ENCODE data around the gene RNF169. TPM values are rescaled to one million over a fixed set of nuclear protein-coding genes. Genes with fewer than 3 reads are reported as not detected.

The RNF169 gene
- total RNA-seq, 2 experiments from 2014 or later = 11.9 to 12.3 TPM

- POLR2A ChIA-PET = no interaction called here
- CTCF ChIA-PET = interaction anchor here (1.3 to 7.1 kb wide), 2 partner anchors 22 to 39 kb away, joined by 3 to 65 read pairs; no protein-coding TSS in a partner anchor
Measured at GRCh38 chr11:74723511-74723910, 25.1 kb upstream of the RNF169 start.

GRCh38 chr11:74725701-74726100 is 22.9 kb upstream of the RNF169 start:
- ChIA-PET POLR2A (no interaction called here), CTCF (interaction anchor here (0.9 to 7.1 kb wide), 8 partner anchors 11 to 45 kb away, joined by 3 to 65 read pairs (median 4); no protein-coding TSS in a partner anchor)

GRCh38 chr11:74726547-74727182 is 22.0 kb upstream of the RNF169 start:
- ChIA-PET POLR2A (no interaction called here), CTCF (interaction anchor here (1.0 to 7.1 kb wide), 11 partner anchors 8 to 298 kb away, joined by 3 to 65 read pairs (median 3); no protein-coding TSS in a partner anchor)

- ChIA-PET CTCF (interaction anchor here (0.5 to 7.1 kb wide), 2 partner anchors 27 to 129 kb away, joined by 3 to 65 read pairs; no protein-coding TSS in a partner anchor), POLR2A (no interaction called here)
Measured at GRCh38 chr11:74729397-74729796, 19.3 kb upstream of the RNF169 start.

GRCh38 chr11:74730571-74731260 is 17.9 kb upstream of the RNF169 start:
- POLR2A ChIA-PET = no interaction called here
- CTCF ChIA-PET = no interaction called here

GRCh38 chr11:74731301-74732094 is 17.2 kb upstream of the RNF169 start, which contains the start of gene CHRDL2:
CHRDL2 (minus strand) TSS chr11:74731426; CDS start chr11:74730888, 538 bp downstream.
- ChIA-PET POLR2A (no interaction called here), CTCF (interaction anchor here (1.0 kb wide), 1 partner anchor 8 kb away, joined by 4 read pairs; no protein-coding TSS in a partner anchor)

GRCh38 chr11:74734559-74734925 is 14.1 kb upstream of the RNF169 start:
- POLR2A ChIA-PET = no interaction called here
- CTCF ChIA-PET = interaction anchor here (0.7 kb wide), 1 partner anchor 8 kb away, joined by 3 read pairs; no protein-coding TSS in a partner anchor

GRCh38 chr11:74735365-74735928 is 13.2 kb upstream of the RNF169 start:
- CTCF ChIA-PET = interaction anchor here (0.7 kb wide), 1 partner anchor 9 kb away, joined by 3 read pairs; no protein-coding TSS in a partner anchor
- POLR2A ChIA-PET = no interaction called here

GRCh38 chr11:74736031-74736430 is 12.6 kb upstream of the RNF169 start:
- CTCF ChIA-PET = no interaction called here
- POLR2A ChIA-PET = no interaction called here

- CTCF ChIA-PET = interaction anchor here (0.7 to 2.1 kb wide), 9 partner anchors 8 to 81 kb away, joined by 3 to 11 read pairs (median 5); partner anchors contain the start of genes CHRDL2 and RNF169
- POLR2A ChIA-PET = interaction anchor here (0.9 kb wide), 1 partner anchor 9 kb away, joined by 3 read pairs; the partner anchor contains the start of gene RNF169
Measured at GRCh38 chr11:74739546-74740270, 8.9 kb upstream of the RNF169 start.

- POLR2A ChIA-PET = no interaction called here
- CTCF ChIA-PET = interaction anchor here (0.6 kb wide), 1 partner anchor 388 kb away, joined by 4 read pairs; no protein-coding TSS in a partner anchor
Measured at GRCh38 chr11:74742070-74742469, 6.6 kb upstream of the RNF169 start.

- POLR2A ChIA-PET = no interaction called here
- CTCF ChIA-PET = no interaction called here
Measured at GRCh38 chr11:74743640-74744039, 5.0 kb upstream of the RNF169 start.

GRCh38 chr11:74744277-74744676 is 4.4 kb upstream of the RNF169 start:
- POLR2A ChIA-PET = no interaction called here
- CTCF ChIA-PET = interaction anchor here (0.7 to 1.2 kb wide), 2 partner anchors 17 to 43 kb away, joined by 3 read pairs; no protein-coding TSS in a partner anchor

GRCh38 chr11:74746868-74747267 is 1.8 kb upstream of the RNF169 start:
- ChIA-PET POLR2A (no interaction called here), CTCF (no interaction called here)

GRCh38 chr11:74749127-74749964 is 697 bp downstream of the RNF169 start:
- POLR2A ChIA-PET = interaction anchor here (0.6 to 1.0 kb wide), 3 partner anchors 12 to 210 kb away, joined by 5 to 8 read pairs (median 7); no protein-coding TSS in a partner anchor
- CTCF ChIA-PET = interaction anchor here (0.8 to 2.9 kb wide), 5 partner anchors 9 to 178 kb away, joined by 3 to 9 read pairs (median 4); no protein-coding TSS in a partner anchor

GRCh38 chr11:74749965-74750296 is 1.3 kb downstream of the RNF169 start:
- ChIA-PET CTCF (interaction anchor here (0.8 to 2.9 kb wide), 3 partner anchors 10 to 48 kb away, joined by 3 to 9 read pairs (median 3); no protein-coding TSS in a partner anchor), POLR2A (interaction anchor here (0.9 kb wide), 2 partner anchors 19 to 200 kb away, joined by 6 to 8 read pairs; partner anchors contain the start of gene SPCS2)

- CTCF ChIA-PET = interaction anchor here (1.0 to 2.9 kb wide), 2 partner anchors 11 to 48 kb away, joined by 3 to 9 read pairs; no protein-coding TSS in a partner anchor
- POLR2A ChIA-PET = interaction anchor here (0.9 kb wide), 2 partner anchors 18 to 199 kb away, joined by 6 to 8 read pairs; partner anchors contain the start of gene SPCS2
Measured at GRCh38 chr11:74750598-74750997, 1.9 kb downstream of the RNF169 start.
